AG09309 (cell line): ENCODE data around the gene CACNA2D2.

Experiments
- DNase-seq: peaks from one replicate; pipeline ENCODE4 v3.0.0-alpha.2; 2010; ENCODE audit warnings: low read depth
- H3K4me3 ChIP-seq: 2 replicates; pipeline ENCODE4 v1.5.1; 2011; ENCODE audit warnings: mild to moderate bottlenecking, low read depth, low read length, moderate library complexity; ENCODE audit not compliant: control insufficient read depth
- TF ChIP-seq, protein P1 (sequence below): IDR thresholded peaks from 2 replicates; pipeline ENCODE4 v1.5.1; 2011; ENCODE audit warnings: mild to moderate bottlenecking, low read depth, low read length, inconsistent platforms; ENCODE audit not compliant: insufficient read depth, control insufficient read depth; ENCODE audit errors: missing control alignments

The CACNA2D2 gene

DNA sequence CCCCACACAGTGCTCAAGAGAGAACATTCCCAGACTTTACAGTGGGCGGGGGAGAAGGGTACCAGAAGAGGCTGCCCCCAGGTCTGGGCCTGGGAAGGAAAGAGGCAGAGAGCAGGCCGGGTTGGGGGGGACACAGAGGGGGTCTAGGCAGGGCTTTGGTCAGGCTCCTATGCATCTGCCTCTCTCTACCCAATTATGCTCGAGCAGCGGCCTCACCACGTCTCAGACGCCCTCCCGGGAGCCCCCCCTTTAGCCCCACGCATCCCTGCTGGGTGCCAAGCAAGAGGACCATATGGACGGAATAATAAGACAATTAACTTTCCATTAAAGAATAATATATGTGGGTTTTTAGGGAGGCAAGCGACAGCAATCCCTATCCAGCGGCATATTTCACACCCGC is 32.8 kb downstream of the CACNA2D2 start:
- no peak for DNase-seq

DNA sequence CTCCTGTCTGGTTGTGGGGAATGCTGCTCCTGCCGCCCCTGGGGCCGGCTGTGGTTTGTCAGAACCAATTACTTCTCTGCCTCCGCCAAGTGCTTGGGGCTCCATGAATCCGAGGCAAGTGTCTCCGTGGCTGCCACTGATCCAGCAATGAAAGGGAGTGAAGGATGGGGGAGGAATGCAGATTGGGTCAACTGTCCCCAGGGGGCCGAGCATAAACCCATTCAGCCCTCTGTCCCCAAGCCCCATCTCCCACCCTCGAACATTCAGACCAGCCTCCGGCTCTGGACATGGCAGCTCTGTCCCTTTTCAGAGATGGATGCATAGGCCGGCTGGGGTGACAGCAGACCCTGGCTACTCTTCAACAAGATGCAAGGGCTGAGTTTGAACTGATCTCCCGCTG is 35.5 kb downstream of the CACNA2D2 start:
- no peak overlapping the region for H3K4me3 ChIP-seq
- TF ChIP-seq, protein P1, sequence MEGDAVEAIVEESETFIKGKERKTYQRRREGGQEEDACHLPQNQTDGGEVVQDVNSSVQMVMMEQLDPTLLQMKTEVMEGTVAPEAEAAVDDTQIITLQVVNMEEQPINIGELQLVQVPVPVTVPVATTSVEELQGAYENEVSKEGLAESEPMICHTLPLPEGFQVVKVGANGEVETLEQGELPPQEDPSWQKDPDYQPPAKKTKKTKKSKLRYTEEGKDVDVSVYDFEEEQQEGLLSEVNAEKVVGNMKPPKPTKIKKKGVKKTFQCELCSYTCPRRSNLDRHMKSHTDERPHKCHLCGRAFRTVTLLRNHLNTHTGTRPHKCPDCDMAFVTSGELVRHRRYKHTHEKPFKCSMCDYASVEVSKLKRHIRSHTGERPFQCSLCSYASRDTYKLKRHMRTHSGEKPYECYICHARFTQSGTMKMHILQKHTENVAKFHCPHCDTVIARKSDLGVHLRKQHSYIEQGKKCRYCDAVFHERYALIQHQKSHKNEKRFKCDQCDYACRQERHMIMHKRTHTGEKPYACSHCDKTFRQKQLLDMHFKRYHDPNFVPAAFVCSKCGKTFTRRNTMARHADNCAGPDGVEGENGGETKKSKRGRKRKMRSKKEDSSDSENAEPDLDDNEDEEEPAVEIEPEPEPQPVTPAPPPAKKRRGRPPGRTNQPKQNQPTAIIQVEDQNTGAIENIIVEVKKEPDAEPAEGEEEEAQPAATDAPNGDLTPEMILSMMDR, result no peak
- DNase-seq, result no peak

More for the DNA sequence above, 32.8 kb downstream of the CACNA2D2 start:
- TF ChIP-seq, protein P1, result no peak
- H3K4me3 ChIP-seq, result no peak overlapping the region

DNA sequence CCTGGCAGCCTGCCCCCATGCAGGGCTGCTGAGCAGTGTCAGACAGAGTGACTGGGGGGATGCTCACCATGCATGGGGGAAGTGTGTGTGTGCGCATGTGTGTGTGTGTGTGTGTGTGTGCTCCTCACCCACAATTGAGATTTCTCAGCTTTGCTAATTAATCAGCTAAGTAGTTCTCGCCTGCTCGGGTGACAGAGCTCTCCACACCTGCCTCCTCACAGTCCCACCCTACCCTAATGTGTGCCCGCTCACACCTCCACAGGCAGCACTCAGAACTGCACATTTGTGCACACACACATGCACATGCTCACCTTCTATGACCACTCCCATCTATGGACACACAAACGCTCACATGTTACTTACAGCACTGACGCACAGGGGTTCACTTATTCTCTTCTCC is 37.3 kb downstream of the CACNA2D2 start:
- DNase-seq, result no peak
- TF ChIP-seq, protein P1, result no peak
- no peak overlapping the region for H3K4me3 ChIP-seq

DNA sequence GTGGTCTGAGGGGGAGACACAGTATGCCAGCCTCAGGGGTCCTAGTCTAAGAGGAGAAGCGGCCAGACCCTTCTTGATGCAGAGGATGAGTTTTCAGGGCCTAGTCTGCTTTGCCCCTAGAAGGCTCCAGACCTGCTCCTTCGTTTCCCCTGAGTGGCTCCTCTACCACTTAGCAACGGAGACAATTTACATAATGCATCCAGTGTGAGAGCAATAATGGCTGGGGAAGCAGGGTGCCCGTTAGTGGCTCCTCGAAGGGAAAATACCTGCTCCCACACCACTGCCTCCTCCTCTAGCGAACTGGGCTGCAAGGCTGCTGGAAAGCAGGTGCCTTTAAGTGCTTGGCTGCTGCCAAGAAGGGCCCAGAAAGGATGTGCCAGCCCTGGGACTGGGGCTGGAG is 38.9 kb downstream of the CACNA2D2 start:
- DNase-seq, result no peak
- TF ChIP-seq, protein P1, result no peak
- H3K4me3 ChIP-seq, result no peak overlapping the region

DNA sequence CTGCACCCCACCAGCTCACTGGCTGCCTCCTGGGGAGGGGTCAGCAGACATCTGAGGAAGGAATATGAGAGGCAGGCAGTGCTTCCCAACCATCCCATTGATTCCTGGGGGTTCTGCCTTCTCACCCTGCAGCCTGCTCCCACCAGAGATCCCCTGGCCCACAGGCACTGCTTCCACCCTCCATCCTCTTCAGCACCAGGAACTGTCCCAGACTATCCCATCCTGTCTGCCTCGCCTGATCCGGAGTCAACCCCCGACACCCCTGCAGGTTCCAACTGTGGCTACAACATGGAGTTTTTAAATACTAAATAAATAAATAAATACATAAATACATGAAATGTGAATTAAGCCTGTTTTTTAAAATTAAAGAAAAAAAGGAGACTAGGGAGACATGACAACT is 43.6 kb downstream of the CACNA2D2 start:
- no peak for DNase-seq
- TF ChIP-seq, protein P1, result no peak
- no peak overlapping the region for H3K4me3 ChIP-seq

DNA sequence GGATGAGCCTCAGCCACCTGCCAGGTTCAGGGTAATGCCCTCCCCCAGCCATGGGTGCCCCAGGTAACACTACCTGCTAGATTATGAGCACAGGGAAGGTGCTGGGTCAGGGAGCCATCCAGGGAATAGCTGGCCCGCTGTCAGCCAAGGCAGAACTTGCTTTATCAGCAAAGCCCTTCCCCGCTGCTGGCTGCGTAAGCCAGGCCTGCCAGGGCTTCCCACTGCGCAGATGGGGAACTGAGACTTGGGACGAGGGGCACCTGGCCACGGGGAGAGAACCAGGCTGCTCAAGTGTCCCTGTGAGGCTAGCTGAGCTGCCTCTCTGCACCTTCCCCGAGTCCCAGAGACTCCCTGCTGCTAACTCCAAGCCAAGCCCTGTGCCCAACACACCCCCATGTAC is 45.4 kb downstream of the CACNA2D2 start:
- TF ChIP-seq, protein P1, result no peak
- H3K4me3 ChIP-seq, result no peak overlapping the region
- no peak for DNase-seq
